Breast epithelium (tissue), 3 donors: Measurements from ENCODE around the gene MUC4.

Source experiments
- CTCF ChIP-seq, 3 donors: fragments of 450-650 bp; IDR thresholded peaks; one replicate each; pipeline ENCODE4 v1.5.1; 2016 to 2017; ENCODE audit warnings: antibody characterized with exemption in 3 of 3, mild to moderate bottlenecking in 3 of 3, moderate library complexity in 3 of 3
- POLR2A ChIP-seq: fragments of 450-650 bp; IDR thresholded peaks from one replicate; pipeline ENCODE4 v1.6.1; 2016; ENCODE audit warnings: antibody characterized with exemption, mild to moderate bottlenecking, moderate library complexity

- TF ChIP-seq POLR2A (no peak), CTCF (IDR thresholded peaks at IDR 0.05) (no peak)
Observed at GRCh38 chr3:195766671-195767070, 45.1 kb downstream of the MUC4 start.
